ENCODE results near the gene FCRLB. TPM values are rescaled to one million over a fixed set of nuclear protein-coding genes. Genes with fewer than 3 reads are reported as not detected.

The FCRLB gene
- total RNA-seq, 4 donors from 2014 or later: 0.65 to 2.2 (median 0.98) TPM

DNA sequence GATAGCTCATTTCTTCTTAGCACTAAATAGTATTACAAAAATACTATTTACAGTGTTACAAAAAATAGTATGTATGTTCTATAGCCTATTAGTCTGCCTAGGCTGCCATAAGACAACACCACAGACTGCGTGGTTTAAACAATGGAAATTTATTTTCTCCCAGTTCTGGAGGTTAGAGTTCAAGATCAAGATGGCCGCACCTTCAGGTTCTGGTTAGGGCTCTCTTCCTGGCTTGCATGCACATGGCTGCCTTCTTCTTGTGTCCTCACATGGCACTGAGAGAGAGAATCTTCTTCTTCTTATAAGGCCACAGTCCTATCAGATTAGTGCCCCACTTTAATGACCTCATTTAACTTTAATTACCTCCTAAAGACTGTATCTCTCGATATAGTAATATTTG, 48.9 kb downstream of the FCRLB start:
- TF ChIP-seq, protein P1, sequence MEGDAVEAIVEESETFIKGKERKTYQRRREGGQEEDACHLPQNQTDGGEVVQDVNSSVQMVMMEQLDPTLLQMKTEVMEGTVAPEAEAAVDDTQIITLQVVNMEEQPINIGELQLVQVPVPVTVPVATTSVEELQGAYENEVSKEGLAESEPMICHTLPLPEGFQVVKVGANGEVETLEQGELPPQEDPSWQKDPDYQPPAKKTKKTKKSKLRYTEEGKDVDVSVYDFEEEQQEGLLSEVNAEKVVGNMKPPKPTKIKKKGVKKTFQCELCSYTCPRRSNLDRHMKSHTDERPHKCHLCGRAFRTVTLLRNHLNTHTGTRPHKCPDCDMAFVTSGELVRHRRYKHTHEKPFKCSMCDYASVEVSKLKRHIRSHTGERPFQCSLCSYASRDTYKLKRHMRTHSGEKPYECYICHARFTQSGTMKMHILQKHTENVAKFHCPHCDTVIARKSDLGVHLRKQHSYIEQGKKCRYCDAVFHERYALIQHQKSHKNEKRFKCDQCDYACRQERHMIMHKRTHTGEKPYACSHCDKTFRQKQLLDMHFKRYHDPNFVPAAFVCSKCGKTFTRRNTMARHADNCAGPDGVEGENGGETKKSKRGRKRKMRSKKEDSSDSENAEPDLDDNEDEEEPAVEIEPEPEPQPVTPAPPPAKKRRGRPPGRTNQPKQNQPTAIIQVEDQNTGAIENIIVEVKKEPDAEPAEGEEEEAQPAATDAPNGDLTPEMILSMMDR (IDR thresholded peaks at IDR 0.05): no peak
- no peak for DNase-seq (ENCODE audit: low spot score)
- no peak for ATAC-seq (ENCODE audit: low FRiP score)

DNA sequence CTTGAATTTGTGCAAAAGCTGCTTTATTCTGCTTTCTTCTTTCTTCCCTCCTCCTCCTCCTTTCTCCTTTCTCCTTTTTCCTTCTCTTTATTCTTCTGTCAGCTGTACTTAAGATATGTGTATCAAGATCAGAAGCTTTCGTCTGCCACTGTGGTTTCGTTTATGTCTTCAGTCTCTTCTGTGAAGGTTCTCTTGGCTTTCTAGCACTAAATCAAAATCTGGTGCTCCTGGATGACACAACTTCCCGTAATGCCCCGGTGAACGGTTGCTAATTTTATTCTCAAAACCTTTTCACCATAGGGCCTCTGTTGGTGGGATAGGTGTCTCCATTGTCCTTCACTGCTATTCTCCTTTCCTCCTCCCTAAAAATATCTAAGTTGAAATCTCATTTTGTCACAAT, 49.8 kb downstream of the FCRLB start:
- TF ChIP-seq, protein P1 (IDR thresholded peaks at IDR 0.05): no peak
- ATAC-seq (ENCODE audit: low FRiP score) (no peak), DNase-seq (ENCODE audit: low spot score) (no peak)

DNA sequence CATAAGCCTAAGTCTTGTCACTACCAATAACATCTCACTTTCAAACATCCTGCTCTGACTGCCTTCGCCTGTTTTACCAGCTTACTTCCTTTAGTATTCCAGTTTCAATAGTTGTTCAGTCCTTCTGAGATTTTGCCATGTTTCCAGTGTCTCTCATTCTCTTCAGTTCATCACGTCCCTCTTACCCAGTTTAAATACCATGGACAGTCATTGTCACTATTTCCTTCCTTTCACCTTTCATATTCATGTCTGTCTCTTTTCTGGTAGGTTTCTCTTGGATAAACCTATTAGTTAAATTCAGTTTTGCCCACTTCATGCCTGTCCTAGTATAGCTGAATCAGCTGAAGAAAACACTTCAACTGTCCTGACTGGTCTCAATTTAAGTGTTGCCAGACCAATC, 50.6 kb downstream of the FCRLB start:
- no peak for ATAC-seq (ENCODE audit: low FRiP score)
- TF ChIP-seq, protein P1 (IDR thresholded peaks at IDR 0.05): no peak
- no peak for DNase-seq (ENCODE audit: low spot score)

DNA sequence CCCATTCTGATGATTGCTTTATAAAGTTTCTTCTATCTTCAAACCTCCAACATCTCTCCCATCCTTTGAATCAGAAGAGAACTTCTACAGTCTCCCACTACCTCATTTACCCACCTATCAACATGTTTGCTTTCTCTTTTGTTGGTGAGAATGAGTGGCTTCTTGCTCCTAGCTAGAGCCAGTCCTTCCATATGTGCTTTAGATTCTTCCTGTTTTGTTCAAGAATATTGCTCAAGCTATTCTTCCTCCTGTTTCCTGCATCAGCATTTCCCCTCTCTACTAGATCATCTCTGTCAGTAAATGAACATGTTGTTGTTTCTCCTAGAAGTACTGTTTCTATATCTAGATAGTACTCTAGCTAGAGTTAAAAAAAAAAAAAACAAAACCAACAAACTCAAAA, 51.1 kb downstream of the FCRLB start:
- TF ChIP-seq, protein P1 (IDR thresholded peaks at IDR 0.05): no peak
- DNase-seq (ENCODE audit: low spot score): no peak
- ATAC-seq (ENCODE audit: low FRiP score): no peak

DNA sequence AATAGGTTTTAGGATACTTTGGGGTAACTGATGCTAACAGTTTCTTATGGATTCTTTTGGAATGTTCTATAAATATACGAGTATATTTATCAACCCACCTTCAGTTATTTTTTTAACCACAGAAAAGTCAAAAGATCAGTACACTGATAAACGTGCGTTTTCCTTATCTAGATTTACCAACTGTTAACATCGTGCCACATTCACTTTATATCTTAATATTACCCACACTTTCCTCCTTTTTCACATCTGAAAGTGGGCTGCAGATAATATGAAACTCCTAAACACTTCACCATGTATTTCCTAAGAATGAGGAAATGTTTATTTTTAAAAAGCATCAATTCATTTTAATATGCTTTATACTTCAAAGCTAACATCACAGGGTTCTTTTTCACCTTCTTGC, 52.4 kb downstream of the FCRLB start:
- TF ChIP-seq, protein P1 (IDR thresholded peaks at IDR 0.05): no peak
- ATAC-seq (ENCODE audit: low FRiP score) (no peak), DNase-seq (ENCODE audit: low spot score) (no peak)

DNA sequence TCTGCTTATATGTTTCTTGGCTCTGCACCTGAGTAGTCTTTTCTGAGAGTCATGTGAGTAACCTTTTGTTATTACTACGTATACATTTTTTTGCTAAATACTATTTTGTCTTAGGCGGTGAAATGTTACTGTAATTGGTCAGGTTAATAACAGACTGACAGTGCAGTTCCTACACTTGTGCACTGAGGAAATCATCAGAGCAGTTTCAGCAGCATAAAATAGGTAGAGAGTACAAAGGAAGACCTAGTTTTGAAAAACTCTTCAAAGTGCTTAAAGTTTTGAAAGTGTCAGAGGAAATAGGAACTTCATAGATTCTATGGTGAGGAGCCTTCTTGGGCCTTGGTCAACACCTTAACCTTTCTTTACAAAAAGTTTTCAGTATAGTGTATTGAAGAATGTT, 55.9 kb downstream of the FCRLB start:
- TF ChIP-seq, protein P1 (IDR thresholded peaks at IDR 0.05): no peak
- ATAC-seq (ENCODE audit: low FRiP score) (no peak), DNase-seq (ENCODE audit: low spot score) (no peak)

Small RNA genes lying within 50 kb of the gene (small RNA-seq; reads per million reads assigned to genes)
- gene RF00019 (not detected), gene RN7SL466P (not detected)

Other genes starting within 250 kb of the FCRLB start
- gene FCGR2A, start 216.1 kb upstream of the FCRLB start, total RNA-seq: 100 to 1,000 TPM; 118 to 222 (median 130) TPM
- gene HSPA6, start 197.0 kb upstream of the FCRLB start, total RNA-seq: 100 to 1,000 TPM in 1 of 4 donors, 10 to 100 TPM in 2, 1 to 10 TPM in 1; 8.2 to 134 (median 18.8) TPM
- gene FCGR3A, start 171.7 kb upstream of the FCRLB start, total RNA-seq: 10 to 100 TPM; 27.6 to 44.3 (median 29.4) TPM
- 10 to 100 TPM in 1 of 4 donors, 1 to 10 TPM in 3; 3.7 to 31.4 (median 5.9) TPM for gene FCGR3B, start 90.4 kb upstream of the FCRLB start, total RNA-seq
- 10 to 100 TPM; 31.3 to 74.9 (median 42.8) TPM for gene FCGR2B, start 58.4 kb upstream of the FCRLB start, total RNA-seq
- gene FCRLA, start 14.3 kb upstream of the FCRLB start, total RNA-seq: under 1 TPM in 2 of 4 donors, not detected in 2; 0.48 to 0.84 TPM
- 10 to 100 TPM; 14.8 to 49.2 (median 27.8) TPM for gene DUSP12, start 28.2 kb downstream of the FCRLB start, total RNA-seq
- gene ATF6, start 44.8 kb downstream of the FCRLB start, total RNA-seq: 10 to 100 TPM; 30.9 to 38.0 (median 36.1) TPM

Data from omental fat pad (tissue), 4 donors.